Activated T-helper 1 cell treated with Interleukin-2 at 50 U/mL for 16 hours (primary cell): Measurements from ENCODE around the gene CCDC88A.
"Not testable (repeated sequence)": the region's sequence is repeated elsewhere in the genome, so short reads cannot be mapped to it uniquely, and the experiment has no call there.

Experiments used
- DNase-seq: peaks from one replicate; pipeline ENCODE4 v3.0.0-alpha.2; 2020; ENCODE audit warnings: low read depth

The CCDC88A gene

GRCh38 chr2:55384786-55385185, 34.9 kb downstream of the CCDC88A start:
- no peak for DNase-seq

GRCh38 chr2:55371376-55371775, 48.3 kb downstream of the CCDC88A start:
- no peak for DNase-seq

GRCh38 chr2:55370208-55370607, 49.4 kb downstream of the CCDC88A start:
- no peak for DNase-seq

DNA sequence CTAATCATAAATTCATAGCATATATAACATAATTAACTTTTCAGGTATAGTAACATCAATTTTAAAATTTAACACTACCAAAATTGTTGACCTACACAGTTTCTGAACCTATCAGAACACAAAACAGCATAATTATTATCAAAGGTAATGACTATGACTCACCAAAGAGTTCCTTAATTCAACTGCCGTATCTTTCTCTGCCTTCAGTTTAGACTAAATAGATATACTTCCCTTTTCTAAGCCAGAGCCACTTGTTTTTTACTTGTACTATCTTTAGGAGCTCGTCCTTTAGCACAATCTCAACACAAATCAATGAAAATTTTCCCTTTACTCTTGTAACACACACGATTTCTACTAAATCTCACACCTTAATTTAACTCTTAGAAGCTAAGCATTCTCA, 54.4 kb downstream of the CCDC88A start:
- DNase-seq, result no peak

GRCh38 chr2:55364189-55365055, 55.2 kb downstream of the CCDC88A start:
- no peak for DNase-seq

DNA sequence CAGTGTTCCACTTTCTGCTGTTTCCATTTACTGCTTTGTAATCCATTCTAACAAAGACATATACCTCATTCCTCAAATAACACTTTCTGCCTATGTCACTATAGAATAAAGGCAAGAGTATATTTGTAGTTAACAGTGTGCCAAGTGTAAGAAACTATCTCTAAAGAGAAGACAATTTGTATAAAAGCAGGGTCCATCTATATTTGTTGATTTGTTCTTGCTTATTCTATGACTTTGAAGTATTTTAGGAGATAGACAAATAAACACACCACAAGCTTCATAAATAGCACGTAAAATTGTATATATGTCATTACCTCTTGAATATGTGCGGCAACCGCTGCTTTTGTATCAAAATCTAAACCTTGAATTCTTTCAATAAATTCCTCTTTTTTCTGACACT, 56.0 kb downstream of the CCDC88A start:
- no peak for DNase-seq

GRCh38 chr2:55361465-55362189, 58.0 kb downstream of the CCDC88A start:
- no peak for DNase-seq

- no peak for DNase-seq
These were observed 61.2 kb downstream of the CCDC88A start for GRCh38 chr2:55358451-55358850.

DNA sequence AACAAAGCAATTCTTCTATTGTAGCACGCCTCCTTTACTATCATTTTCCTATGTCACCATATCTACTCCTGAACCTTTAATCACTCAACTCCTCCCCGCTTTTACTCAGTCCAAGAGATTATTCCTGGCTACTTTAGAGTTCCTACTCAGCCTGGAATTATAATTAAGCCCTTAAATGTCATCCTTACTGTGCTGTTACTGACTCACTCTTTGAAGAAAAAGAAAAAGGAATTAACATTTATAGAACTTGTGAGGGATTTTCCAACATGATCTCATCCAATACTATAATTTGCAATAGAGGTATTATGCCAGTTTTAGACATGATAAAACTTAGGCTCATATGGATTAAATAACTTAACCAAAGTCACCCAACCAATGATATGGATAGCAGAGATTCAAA, 61.7 kb downstream of the CCDC88A start:
- no peak for DNase-seq

DNA sequence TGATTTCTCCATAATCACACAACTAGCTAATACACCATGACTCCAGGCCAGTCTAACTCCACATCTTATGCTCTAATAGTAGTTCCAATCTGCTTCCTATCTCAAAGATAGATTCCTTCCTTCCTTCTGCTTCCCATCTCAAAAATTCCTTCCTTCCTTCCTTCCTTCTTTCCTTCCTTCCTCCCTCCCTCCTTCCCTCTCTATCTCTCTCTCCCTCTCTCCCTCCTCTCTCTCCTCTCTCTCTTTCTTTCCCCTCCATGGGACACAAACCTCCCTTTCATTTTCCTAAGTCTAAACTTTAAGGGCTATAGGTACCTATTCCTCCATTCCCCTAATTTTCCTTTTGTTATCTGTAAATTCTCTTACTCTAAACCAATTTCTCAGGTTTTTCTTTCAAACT, 62.5 kb downstream of the CCDC88A start:
- no peak for DNase-seq

DNA sequence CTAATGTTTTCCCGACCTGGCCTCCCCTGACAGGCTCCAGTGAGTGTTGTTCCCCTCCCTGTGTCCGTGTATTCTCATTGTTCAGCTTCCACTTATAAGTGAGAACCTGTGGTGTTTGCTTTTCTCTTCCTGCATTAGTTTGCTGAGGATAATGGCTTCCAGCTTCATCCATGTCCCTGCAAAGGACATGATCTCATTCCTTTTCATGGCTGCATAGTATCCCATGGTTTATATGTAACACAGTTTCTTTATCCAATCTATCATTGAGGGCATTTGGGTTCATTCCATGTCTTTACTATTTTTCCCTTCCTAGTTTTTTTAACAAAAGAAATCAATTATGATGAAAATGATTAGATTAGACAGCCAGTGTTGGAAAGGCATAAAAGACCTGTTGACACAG, 63.5 kb downstream of the CCDC88A start:
- DNase-seq, result not testable (repeated sequence)

GRCh38 chr2:55355451-55355850, 64.2 kb downstream of the CCDC88A start:
- no peak for DNase-seq

DNA sequence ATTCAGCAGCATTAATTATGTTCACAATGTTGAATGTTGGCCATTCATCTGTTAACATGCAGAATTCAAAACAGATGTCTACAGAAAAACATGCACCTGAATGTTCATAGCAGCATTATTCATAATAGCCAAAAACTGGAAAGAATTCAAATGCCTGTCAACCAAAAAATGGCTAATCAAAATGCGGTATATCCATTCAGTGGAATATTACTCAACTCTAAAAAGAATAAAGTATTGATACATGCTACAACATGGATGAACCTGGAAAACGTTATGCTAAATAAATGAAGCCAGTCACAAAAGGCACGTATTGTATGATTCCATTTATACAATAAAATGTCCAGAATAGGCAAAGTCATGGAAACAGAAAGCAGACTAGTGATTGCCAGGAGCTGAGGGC, 68.0 kb downstream of the CCDC88A start:
- no peak for DNase-seq

DNA sequence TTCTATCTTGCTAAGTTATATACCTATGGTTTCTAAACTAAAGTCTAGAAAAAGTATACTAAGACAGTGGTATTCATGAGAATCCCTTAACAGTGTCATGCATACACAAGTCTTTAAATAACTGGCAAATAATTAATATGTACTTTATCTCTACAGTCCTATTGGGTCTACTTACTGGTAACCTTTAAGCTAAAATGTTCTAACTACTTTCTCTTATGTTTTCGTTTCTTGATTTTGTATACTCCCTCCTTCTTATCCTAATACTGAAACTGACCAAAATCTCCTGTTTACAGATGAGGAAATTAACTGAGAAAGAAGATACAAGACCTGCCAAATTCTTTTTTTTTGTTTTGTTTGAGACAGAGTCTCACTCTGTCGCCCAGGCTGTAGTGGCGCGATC, 74.6 kb downstream of the CCDC88A start:
- no peak for DNase-seq

GRCh38 chr2:55338268-55338667, 81.4 kb downstream of the CCDC88A start:
- no peak for DNase-seq

- no peak for DNase-seq
These were observed 84.9 kb downstream of the CCDC88A start for GRCh38 chr2:55334728-55335127.

- DNase-seq, result no peak
These were observed 88.9 kb downstream of the CCDC88A start for GRCh38 chr2:55330541-55331297.

DNA sequence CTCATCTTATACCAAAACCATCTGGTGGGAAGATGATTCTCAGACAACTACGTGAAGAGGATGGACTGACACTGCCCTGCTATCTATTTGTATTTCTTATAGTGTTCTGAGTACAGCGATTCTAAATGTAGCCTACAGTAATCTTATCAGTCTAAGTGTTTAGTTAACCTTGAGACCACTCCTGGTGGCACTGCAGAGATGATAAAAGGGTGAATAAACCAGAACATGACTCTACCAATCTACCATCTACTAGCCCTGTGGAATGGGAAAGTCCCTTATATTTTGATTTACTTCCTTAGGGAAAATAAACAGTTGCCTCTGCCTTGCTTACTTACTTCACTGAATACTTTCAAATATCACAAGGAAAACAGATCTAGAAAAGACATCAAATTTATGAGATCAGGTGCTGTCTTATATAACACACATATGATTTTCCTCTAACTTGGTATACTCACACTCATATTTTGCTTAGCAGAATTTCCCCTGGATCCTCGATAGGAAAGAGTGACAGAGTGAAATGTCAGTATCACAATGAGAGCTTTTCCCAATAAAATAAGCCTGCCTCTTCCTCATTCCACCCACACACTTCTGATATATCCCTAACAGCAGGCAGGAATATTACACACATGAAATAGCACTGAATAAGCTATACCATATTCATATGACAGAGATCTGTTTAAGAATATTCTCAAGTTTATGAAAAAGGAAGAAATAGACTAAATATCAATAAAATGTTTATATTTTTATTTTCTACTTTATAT, 92.0 kb downstream of the CCDC88A start:
- no peak for DNase-seq

- DNase-seq, result no peak
These were observed 104.7 kb downstream of the CCDC88A start for GRCh38 chr2:55314985-55315384.

- DNase-seq, result no peak
These were observed 108.2 kb downstream of the CCDC88A start for GRCh38 chr2:55311444-55311870.

GRCh38 chr2:55309446-55309845, 110.2 kb downstream of the CCDC88A start:
- DNase-seq, result no peak

DNA sequence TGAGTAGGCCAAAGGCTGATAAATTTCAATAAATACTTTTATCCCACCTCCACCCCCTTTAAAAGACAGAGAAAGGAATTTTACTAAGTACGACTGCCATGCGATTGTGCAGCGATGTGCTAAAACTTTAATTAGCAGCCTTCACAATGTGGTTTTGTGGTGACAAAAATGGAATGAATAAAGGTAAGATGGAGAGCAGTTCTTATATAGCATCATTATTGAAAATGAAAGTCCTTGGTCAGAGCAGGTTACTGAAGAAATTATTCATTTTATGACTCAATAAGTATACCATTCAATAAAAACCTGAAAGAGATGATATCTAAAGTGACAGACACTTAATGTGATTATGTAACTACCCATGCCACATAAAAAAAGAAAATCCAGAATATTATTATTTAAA, 117.4 kb downstream of the CCDC88A start:
- no peak for DNase-seq
